ENCODE data around the gene CFAP53.

DNA sequence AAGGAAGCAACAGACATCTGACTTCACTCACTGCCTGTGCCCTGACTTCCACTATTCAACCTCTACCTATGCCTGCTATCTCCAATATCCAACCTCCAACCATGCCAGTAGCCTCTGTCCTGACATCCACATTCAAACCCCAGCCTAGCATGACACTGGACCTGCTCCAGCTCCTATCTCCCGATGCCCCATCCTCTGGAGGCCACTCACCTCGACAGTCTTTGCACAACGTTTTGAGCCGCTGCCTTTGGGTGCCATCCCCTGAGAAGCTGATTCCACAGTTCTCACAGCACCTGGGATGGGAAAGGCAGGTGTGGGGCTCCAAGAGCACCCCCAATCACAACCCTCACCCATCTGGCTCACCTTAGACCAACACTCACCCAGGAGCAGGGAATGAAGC lies 10.2 kb upstream of the CFAP53 start:
- TF ChIP-seq POLR2A (IDR thresholded peaks at IDR 0.05; ENCODE audit: low read length) (no peak), GATA1 (IDR thresholded peaks at IDR 0.05; ENCODE audit: low read depth, low read length) (no peak)
